ENCODE measurements around the gene ROR2. TPM values are rescaled to one million over a fixed set of nuclear protein-coding genes. Genes with fewer than 3 reads are reported as not detected.

The ROR2 gene
- polyA plus RNA-seq, 4 donors: 15.6 to 24.9 (median 18.9) TPM

DNA sequence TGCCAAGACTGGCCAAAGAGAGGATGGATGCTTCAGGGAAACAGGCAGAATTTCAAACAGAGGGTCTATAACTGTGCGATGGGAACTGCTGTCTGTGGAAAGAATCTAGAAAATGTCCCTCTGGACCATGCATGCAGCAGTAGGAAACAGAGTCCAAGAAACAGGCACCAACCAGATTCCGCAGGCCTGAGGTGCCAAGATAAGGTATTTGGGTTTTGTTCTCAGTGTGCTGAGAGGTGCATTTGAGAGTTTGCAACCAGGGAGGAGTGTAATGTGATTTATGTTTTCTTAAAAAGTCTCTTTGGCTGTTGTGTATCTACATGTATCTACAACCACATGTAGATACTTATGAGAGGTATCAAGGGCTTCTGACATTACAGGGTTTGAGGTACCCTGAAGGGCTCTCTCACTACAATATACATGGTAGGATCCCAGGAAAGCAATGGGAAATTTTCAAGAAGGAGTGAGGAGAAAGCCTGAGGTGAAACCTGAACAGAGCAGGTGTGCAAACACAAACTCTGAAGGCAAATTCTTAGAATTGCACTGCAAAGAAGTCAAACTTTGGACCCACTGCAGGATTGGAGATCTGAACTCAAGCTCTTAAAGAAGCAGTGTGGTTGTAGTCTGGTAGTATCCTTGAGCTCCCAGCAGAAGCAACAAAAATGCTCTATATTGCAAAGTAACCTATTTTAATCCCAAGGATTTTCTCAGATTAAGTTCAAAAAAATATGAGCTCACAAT, 343.6 kb downstream of the ROR2 start:
- DNase-seq (ENCODE audit: low read depth in 4 of 4, low spot score in 2 of 4): no peak

DNA sequence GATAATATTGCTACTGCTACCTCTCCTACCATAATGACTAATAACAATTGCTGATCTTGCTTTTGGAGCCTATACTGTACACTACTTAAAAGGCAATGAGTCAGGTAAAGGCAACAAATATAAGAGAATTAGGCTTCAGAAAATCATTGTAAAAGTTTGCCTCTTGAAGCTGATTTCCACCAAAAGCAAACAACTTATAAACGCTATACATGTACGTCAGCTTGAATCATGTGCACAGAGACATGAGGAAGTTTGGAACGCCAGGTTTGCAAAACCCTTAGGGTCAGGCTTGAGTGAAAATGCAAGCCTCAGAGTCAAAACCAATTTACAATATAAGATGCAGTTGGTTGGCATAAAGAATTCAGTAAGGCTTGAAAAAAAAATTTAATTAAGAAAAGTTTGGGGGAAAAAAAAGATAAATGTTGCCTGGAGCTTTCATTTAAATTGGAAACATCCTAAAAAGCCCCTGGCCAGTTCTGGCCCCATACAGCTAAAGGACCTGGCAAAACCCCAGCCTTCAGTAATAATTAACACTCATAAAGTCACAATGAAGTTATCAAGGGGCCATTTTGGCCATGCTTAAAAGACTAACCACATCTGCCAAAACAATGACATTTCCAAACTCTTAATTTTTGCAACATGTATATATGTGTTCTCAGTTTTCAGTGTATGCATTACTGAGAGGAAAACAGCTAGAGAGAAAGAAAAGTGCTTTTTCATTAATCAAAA, 345.4 kb downstream of the ROR2 start:
- peak in 1 of 4 donors; percentile 16 for DNase-seq (ENCODE audit: low read depth in 4 of 4, low spot score in 2 of 4)

DNA sequence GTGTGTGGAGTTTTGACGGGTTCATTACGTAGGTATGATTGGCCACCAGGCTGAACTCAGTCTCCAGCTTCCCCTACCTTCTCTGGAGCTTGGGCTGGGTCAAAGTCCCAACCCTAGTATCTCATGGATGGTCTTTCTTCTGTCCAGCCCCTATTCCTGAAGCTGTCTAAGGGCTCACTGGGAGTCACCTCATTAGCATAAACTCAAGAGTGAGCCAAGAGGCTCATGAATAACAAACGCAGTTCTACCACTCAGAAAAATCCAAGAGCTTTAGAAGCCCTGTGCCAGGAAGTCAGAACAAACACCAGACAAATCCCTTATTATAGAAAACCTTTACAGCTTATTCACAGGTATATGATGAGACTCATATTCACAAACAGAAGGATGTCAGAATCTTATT, 346.1 kb downstream of the ROR2 start:
- no peak for DNase-seq (ENCODE audit: low read depth in 4 of 4, low spot score in 2 of 4)

DNA sequence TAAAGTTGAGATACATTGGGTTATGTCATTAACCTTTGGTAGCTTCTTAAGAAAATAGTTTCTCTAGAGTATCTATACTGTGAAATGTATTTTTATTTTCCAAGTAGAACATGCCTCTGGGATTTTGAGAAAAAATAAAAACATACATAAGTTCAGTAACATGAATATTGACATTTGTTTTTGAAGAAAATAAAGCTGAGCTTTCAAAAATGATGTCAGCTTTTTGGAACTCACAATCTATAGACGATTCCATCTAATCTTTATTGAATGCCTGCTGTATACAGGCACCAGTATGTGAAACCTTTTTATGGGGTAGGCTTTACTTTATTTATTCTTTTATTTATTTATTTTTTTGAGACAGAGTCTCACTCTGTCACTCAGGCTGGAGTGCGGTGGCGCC, 350.5 kb downstream of the ROR2 start:
- DNase-seq (ENCODE audit: low read depth in 4 of 4, low spot score in 2 of 4): no peak

DNA sequence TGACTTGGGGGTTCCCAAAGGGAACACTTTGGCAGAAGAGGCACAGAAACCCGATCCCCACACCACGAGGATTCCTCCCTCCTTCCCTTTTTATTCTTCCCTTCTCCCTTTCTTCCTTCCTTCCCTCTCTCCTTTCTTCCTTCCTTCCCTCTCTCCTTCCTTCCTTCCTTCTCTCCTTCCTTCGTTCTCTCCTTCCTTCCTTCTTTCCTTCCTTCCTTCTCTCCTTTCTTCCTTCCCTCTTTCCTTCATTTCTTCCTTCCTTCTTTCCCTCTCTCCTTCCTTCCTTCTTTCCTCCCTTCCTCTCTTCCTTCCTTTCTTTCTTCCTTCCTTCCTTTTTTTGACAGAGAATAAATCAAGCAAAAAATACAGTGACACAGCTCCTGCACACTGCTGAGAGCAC, 358.4 kb downstream of the ROR2 start:
- DNase-seq (ENCODE audit: low read depth in 4 of 4, low spot score in 2 of 4): no peak

DNA sequence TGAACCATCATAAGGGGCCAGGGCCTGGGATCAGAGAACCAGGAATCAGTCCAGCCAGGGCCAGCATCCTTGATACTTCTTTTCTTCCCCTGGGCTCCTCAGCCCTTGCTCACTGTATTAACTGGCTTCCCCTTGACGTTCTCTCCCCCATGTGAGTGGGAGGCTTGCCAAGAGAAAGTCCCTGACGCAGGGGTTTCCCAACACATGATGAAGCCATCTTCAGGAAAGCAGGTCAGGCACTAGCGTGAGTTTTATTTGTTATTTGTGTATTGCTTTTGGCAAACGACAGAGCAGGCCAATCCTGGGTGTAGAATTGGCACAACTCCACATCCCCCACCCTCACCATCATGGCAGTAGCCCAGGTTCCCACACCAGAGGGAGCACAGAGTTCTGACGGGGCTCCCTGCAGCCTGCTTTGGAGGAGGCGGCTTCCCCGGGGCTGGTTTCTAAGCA, 360.9 kb downstream of the ROR2 start:
- DNase-seq (ENCODE audit: low read depth in 4 of 4, low spot score in 2 of 4): peak in 2 of 4 donors; percentile 13 to 29

DNA sequence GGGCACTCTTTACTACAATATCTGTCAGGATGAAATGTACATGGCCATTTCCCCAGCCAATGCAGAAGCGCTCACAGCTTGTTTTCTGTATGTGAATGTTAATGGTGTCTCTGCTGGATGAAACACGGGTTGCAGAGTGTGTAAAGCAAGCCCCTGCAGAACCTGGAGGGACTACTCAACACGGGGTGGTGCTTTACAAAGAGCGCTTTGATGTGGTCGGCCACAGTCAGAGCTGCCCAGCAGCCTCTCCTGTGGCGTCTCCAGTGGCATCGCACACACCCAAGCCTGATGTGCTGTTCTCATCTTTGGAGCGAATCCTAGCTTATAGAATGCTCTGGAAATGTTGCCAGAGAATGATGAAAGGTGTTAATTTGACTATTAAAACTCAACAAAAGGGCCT, 363.7 kb downstream of the ROR2 start:
- no peak for DNase-seq (ENCODE audit: low read depth in 4 of 4, low spot score in 2 of 4)

DNA sequence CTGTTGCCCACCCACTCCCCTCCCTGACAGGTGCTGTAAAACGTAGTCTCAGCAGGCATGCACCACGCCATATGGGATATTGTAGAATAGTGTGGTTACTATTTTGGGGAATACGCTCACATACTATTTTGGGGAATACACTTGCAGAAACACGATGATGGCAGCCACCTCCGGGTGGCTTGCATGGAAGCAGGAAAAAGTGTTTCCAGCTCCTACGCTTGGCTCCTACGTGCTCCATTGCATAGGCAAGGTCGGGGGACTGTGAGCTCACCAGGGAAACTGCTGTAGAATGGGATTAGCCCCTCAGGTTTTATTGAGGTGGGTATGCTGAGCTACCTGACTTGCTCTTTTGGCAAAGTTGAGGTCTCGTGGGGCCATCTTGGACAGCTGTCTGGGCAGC, 366.1 kb downstream of the ROR2 start:
- no peak for DNase-seq (ENCODE audit: low read depth in 4 of 4, low spot score in 2 of 4)

DNA sequence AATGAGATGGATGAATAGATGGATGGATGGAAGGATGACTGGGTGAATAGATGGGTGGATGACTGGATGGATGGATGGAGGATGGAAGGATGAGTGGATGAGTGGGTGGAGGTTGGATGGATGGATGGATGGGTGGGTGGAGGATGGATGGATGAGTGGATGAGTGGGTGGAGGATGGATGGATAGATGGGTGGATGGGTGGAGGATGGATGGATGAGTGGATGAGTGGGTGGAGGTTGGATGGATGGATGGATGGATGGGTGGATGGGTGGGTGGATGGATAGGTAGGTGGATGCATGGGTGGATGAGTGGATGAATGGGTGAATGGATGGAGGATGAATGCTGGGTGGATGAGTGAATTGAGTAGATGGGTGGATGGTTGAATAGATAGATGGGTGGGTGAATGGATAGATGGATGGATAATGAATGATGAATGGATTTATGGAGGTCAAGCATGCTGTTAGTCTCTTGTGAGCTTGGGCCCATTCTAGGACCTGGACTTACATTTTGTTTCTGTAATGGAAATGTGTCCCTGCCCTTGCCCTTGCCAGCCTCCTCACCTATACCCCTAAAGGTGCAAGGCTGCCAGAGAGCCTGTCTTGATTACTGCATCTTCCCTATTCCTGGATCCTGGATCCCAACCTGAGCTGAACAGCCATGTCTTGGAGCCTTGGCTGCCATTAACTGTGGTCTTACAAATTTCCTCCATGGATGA, 366.7 kb downstream of the ROR2 start:
- no peak for DNase-seq (ENCODE audit: low read depth in 4 of 4, low spot score in 2 of 4)

DNA sequence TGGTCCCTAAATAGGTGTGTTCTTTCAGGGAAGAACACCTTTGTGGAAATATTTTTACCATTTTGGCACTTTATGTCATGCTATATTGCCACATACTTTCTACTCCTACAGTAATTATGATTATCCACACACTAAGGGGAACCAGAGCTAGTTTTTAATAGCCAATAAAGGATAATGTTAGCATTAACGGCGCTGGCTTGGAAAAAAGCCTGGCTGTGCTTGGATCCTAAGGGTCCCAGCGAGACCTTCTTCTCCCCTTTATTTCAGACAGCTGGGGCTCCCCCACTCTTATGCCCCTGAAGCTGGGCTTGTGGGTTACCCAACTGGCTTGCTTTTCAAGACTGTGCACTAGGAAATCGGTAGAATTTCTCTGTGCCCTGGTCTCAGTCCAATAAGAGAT, 367.8 kb downstream of the ROR2 start:
- DNase-seq (ENCODE audit: low read depth in 4 of 4, low spot score in 2 of 4): no peak

DNA sequence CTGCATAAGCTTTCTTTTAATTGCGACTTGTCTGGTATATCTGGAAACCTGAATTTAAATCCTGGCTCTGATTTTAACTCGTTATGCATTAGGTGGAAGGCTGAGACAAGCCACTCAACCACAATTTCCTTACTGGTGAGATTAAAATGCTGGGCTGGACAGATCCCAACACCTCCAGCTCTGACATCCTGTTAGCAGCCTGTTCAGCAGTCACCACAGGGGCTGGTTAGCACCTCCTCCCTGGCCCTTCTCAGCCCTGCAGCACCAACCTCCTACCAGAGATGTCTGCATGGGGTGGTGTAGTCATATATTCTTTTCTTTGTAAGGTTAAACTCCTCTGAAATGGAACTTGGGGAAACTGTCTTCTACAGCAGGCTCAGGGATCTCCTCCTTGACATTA, 369.9 kb downstream of the ROR2 start:
- no peak for DNase-seq (ENCODE audit: low read depth in 4 of 4, low spot score in 2 of 4)

DNA sequence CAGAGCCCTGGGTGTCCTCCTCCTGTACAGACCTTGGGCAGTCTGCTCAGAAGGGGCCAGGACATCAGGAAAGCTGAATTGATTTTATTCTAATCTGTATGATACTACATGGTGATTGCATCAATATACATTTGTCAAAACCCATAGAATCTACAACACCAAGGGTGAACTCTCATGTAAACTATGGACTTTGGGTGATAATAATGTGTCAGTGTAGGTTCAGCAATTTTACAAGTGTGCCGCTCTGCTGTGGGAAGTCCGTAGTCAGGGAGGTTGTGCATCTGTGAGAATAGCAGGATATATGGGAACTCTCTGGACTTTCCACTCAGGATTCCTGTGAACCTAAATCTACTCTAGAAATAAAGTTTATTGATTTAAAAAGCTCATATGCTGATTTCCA, 371.1 kb downstream of the ROR2 start:
- DNase-seq (ENCODE audit: low read depth in 4 of 4, low spot score in 2 of 4): no peak

DNA sequence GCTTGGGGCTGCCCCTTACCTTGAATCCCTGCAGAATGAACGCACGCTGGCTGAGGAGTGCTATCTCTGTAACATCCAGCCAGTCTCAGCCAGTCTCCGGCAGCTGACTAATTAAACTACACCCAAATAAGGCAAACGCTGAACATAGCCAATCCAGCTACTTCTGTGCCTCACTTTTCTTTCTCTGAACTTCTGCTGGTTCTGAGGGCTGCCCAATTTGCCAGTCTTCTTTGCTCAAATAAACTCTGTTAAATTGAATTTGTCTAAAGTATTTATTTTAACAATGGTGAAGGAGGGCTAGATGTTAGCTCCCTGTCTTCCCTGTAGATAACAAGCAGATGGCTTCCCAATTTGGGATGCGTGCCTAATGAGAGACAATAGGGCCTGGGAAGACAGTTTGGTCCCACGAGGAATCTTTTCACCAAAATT, 372.4 kb downstream of the ROR2 start:
- DNase-seq (ENCODE audit: low read depth in 4 of 4, low spot score in 2 of 4): no peak

DNA sequence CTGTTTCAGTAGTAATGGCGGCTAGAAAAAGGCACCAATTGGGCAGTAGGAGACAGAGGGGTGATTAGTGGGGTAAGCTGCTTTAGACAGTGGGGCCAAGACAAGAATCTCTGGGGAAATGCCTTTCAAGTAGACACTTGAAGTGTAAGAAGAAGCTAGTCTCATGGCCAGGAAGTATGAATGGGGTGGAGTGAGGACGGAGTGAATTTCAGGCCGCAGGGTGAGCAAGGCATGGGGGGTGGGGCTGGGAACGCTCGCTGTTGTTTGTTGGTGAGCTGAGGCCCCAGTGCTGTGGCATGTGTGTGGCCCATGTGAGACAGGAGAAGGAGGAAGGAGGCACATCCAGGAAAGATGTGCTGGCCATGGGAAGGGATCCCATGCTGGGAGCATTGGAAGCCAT, 377.2 kb downstream of the ROR2 start:
- DNase-seq (ENCODE audit: low read depth in 4 of 4, low spot score in 2 of 4): no peak

DNA sequence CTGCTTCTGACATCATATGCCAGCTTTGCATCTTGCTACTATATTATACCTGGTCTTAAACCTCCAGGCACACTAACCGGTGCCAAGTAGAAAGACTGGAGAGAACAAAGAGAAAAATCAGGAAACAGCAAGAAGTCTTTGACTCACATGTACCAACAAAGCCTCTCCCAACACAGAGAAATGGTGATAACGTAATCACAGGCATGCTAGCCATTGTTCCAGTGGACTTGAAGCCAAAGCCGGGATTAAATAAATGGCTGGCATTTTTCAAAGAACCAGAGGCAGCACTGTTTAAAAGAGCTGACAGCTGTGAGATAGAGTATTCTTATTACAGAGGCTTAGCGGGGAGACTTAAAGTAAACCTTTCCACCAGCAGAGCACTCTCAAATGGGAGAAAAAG, 378.0 kb downstream of the ROR2 start:
- DNase-seq (ENCODE audit: low read depth in 4 of 4, low spot score in 2 of 4): no peak

DNA sequence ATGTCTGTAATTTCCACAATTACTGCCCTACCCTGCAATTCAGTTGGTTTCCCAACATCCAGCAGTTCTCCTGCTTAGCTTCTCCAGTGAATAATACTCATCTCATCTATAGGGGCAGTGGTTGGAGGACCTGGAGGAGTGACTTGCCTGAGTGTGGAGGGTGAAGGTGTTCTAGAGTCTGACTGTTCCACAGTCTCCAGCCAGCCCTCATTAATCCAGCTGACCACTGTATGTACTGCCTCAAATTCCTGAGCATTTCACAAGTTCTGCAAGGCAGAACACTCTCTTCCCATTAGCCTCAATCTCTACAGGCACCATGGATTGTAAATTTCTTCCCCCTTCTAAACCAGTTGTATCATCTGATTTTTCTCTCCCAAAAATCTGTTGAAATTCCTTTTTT, 379.0 kb downstream of the ROR2 start:
- DNase-seq (ENCODE audit: low read depth in 4 of 4, low spot score in 2 of 4): no peak

DNA sequence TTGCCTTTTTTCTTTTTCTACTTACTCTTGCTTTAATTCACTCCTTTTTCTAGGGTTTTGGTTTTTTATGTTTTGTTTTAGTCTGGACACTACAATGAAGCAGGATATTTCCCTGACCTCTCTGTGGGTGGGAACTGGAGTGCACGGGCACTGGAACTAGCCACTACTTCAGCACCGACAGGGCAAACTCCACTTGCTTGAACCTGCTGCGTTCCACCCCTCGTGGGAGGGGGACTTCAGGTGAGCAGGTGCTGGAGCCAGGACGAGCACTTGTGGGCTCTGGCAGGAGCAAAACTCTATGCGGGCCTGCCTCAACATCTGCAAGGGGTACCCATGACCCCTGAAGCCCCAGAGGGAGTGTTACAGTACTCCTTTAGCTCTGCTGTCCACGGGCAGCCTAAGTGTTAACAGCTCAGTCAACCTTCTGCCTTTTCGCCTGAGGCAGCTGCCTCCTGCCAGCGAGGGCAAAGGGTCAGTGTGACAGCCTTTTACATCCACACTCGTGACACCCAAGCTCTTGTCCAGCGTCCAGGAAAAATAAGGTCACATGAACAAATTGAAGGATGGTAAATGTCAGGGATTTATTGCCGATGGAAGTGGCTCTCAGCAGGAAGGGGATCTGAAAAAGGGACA, 382.3 kb downstream of the ROR2 start:
- DNase-seq (ENCODE audit: low read depth in 4 of 4, low spot score in 2 of 4): no peak

DNA sequence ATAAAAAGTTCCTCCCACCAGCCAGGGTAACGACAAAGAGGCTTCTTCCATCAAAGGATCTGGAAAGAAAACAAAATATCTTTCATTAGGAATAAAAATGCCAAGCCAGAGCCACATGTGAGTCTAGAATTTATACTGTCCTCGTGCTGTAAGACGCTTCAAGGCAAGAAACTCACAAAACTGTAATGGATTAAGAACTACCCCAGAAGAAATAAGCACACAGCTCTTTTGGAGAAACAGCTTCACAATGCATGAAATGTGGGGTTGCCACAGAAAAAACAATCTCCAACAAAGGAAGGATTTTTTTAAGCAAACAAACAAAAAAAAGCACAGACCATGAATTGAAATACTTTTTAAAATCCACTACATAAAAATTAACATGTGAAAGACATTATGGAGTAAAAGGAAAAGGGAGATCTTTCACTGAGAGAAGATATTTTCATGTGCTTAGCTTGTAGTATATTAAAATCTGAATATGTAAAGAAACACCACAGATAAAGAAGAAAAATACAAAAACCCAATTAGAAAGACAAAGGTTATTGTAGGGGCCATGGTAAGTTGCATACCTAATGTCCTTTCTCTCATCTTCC, 385.9 kb downstream of the ROR2 start:
- DNase-seq (ENCODE audit: low read depth in 4 of 4, low spot score in 2 of 4): no peak

DNA sequence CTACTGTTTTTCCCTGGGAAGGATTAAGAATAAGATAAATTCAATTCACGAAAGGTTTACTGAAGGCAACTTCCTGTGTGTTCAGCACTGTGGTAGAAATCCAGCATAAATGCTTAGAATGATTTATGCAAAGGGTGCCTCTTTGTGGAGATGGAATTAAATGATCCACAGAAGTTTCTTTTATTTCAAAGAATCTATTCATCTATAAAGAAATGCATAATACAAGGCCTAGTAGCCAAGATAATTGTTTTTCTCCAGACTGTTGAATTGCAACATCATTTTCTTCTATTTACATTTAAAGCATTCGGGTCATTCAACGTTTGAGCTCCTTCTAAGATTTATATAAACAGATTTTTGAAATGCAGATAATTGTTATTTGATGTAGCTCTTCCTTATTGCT, 387.6 kb downstream of the ROR2 start:
- DNase-seq (ENCODE audit: low read depth in 4 of 4, low spot score in 2 of 4): no peak

DNA sequence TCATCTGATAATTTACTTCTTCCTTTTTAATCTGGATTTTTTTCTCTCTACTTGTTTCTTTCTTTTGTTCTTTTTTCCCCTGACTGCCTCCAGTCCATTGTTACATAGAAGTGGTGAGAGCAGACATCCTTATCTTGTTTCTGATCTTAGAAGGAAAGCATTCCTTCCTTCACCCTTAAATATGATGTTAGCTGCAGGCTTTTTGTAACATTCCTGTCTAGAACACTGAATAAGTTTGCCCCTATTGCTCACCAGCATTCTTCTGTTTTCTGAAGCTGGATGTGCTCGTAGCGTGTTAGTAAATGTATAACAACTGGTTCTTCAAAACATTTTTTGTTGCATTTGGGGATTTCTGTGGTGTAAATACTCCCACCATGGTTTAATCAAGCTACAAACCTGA, 389.7 kb downstream of the ROR2 start:
- DNase-seq (ENCODE audit: low read depth in 4 of 4, low spot score in 2 of 4): no peak

DNA sequence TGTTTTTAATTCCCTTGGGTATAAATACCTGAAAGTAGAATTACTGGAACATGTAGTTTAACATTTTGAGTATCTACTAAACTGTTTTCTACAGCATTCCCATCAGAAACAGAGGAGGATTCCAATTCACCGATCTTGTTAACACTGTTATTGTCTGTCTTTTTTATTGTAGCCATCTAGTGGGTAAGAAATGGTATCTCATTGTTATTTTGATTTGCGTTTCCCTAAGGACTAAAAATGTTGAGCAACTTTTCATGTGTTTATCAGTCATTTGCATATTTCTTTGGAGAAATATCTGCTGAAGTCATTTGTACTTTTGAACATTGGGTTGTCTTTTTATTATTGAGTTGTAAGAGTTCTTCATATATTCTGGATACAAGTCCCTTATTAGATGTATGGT, 391.1 kb downstream of the ROR2 start:
- DNase-seq (ENCODE audit: low read depth in 4 of 4, low spot score in 2 of 4): no peak

All from left renal cortex interstitium (tissue), 4 donors.